Measurements from ENCODE around the gene RPL38.

Gene RPL38

GRCh38 chr17:74241431-74241830 lies 38.0 kb downstream of the RPL38 start:
- TF ChIP-seq CTCF (IDR thresholded peaks at IDR 0.05; ENCODE audit: insufficient read depth, low read depth, low read length, missing control alignments) = no peak
- DNase-seq (ENCODE audit: low read depth) = no peak
- H3K4me3 ChIP-seq (ENCODE audit: low read depth, low read length) = no peak overlapping the region

GRCh38 chr17:74241847-74242246 lies 38.4 kb downstream of the RPL38 start:
- DNase-seq (ENCODE audit: low read depth) = no peak
- TF ChIP-seq CTCF (IDR thresholded peaks at IDR 0.05; ENCODE audit: insufficient read depth, low read depth, low read length, missing control alignments) = no peak
- no peak overlapping the region for H3K4me3 ChIP-seq (ENCODE audit: low read depth, low read length)

GRCh38 chr17:74243013-74243755 lies 39.7 kb downstream of the RPL38 start:
- no peak for TF ChIP-seq CTCF (IDR thresholded peaks at IDR 0.05; ENCODE audit: insufficient read depth, low read depth, low read length, missing control alignments)
- H3K4me3 ChIP-seq (ENCODE audit: low read depth, low read length) = no peak overlapping the region
- DNase-seq (ENCODE audit: low read depth) = no peak

GRCh38 chr17:74244128-74244527 lies 40.6 kb downstream of the RPL38 start:
- TF ChIP-seq CTCF (IDR thresholded peaks at IDR 0.05; ENCODE audit: insufficient read depth, low read depth, low read length, missing control alignments) = no peak
- no peak overlapping the region for H3K4me3 ChIP-seq (ENCODE audit: low read depth, low read length)
- DNase-seq (ENCODE audit: low read depth) = no peak

- no peak for DNase-seq (ENCODE audit: low read depth)
- H3K4me3 ChIP-seq (ENCODE audit: low read depth, low read length) = no peak overlapping the region
- TF ChIP-seq CTCF (IDR thresholded peaks at IDR 0.05; ENCODE audit: insufficient read depth, low read depth, low read length, missing control alignments) = no peak
Observed at GRCh38 chr17:74244548-74244947, 41.1 kb downstream of the RPL38 start.

- no peak for DNase-seq (ENCODE audit: low read depth)
- no peak for TF ChIP-seq CTCF (IDR thresholded peaks at IDR 0.05; ENCODE audit: insufficient read depth, low read depth, low read length, missing control alignments)
Observed at GRCh38 chr17:74245145-74245831, 41.8 kb downstream of the RPL38 start.

More at GRCh38 chr17:74245145-74245831, 41.8 kb downstream of the RPL38 start:
- H3K4me3 ChIP-seq (ENCODE audit: low read depth, low read length) = no peak overlapping the region
